Effector memory CD4-positive, alpha-beta T cell (primary cell): ENCODE results near the gene RPS5.
"Not testable (repeated sequence)": the region's sequence is repeated elsewhere in the genome, so short reads cannot be mapped to it uniquely, and the experiment has no call there.

Experiments
- DNase-seq, 3 donors: peaks; one replicate each; pipeline ENCODE4 v3.0.0-alpha.2; 2020
- H3K27ac ChIP-seq: 2 replicates; pipeline ENCODE4 v1.7.0; 2013; ENCODE audit warnings: mild to moderate bottlenecking, low read length, moderate library complexity; ENCODE audit not compliant: insufficient read depth, poor library complexity, severe bottlenecking
- H3K27me3 ChIP-seq: replicated peaks from 2 replicates; pipeline ENCODE4 v1.7.0; 2013; ENCODE audit warnings: mild to moderate bottlenecking, low read length; ENCODE audit not compliant: insufficient read depth, control insufficient read depth, poor library complexity, severe bottlenecking
- H3K36me3 ChIP-seq: 2 replicates; pipeline ENCODE4 v1.7.0; 2013; ENCODE audit warnings: mild to moderate bottlenecking, low read length, moderate library complexity; ENCODE audit not compliant: control insufficient read depth, insufficient read depth
- H3K4me1 ChIP-seq: 2 replicates; pipeline ENCODE4 v1.7.0; 2013; ENCODE audit warnings: low read length, mild to moderate bottlenecking; ENCODE audit not compliant: control insufficient read depth, insufficient read depth, poor library complexity, severe bottlenecking
- H3K4me3 ChIP-seq: 2 replicates; pipeline ENCODE4 v1.7.0; 2013; ENCODE audit warnings: low read length, low read depth, mild to moderate bottlenecking; ENCODE audit not compliant: insufficient read depth, poor library complexity, severe bottlenecking
- H3K9me3 ChIP-seq: 2 replicates; pipeline ENCODE4 v1.7.0; 2013; ENCODE audit warnings: mild to moderate bottlenecking, low read length, moderate library complexity; ENCODE audit not compliant: control insufficient read depth
- total RNA-seq, 3 donors: gene quantifications; one replicate each; lab custom pipeline; 2026; lab: John Stamatoyannopoulos, UW

The RPS5 gene
- total RNA-seq, result 341 to 570 (median 507) reads per million in 3 donors

GRCh38 chr19:58386576-58387337 lies at the start of gene RPS5:
TSS of gene RPS5 (plus strand) at chr19:58387269. CDS start at chr19:58388138, 869 bp downstream.
- peak; percentile 95 for DNase-seq
- peaks cover 11% of the 10 kb centered on the region for H3K36me3 ChIP-seq

GRCh38 chr19:58338336-58338735 lies 48.7 kb upstream of the RPS5 start:
- Histone ChIP-seq H3K9me3 (no peaks in the 10 kb centered on the region), H3K27me3 (no peaks in the 10 kb centered on the region), H3K36me3 (peaks cover 20% of the 10 kb centered on the region), H3K27ac (no peak overlapping the region), H3K4me1 (no peaks in the 10 kb centered on the region), H3K4me3 (no peak overlapping the region)
- no peak for DNase-seq

More at GRCh38 chr19:58386576-58387337, at the start of gene RPS5:
- peak within 1 kb of the TSS; percentile 71 for H3K4me3 ChIP-seq
- H3K27ac ChIP-seq, result peak within 1 kb of the TSS; percentile 98
- H3K9me3 ChIP-seq, result no peaks in the 10 kb centered on the region
- peaks cover 31% of the 10 kb centered on the region for H3K4me1 ChIP-seq
- no peaks in the 10 kb centered on the region for H3K27me3 ChIP-seq

- no peaks in the 10 kb centered on the region for H3K4me1 ChIP-seq
- no peak for DNase-seq
Observed at GRCh38 chr19:58338825-58339558, 48.1 kb upstream of the RPS5 start.

GRCh38 chr19:58345558-58345957 lies 41.5 kb upstream of the RPS5 start:
- no peak for DNase-seq
- Histone ChIP-seq H3K4me3 (no peak overlapping the region), H3K36me3 (no peaks in the 10 kb centered on the region), H3K27me3 (no peaks in the 10 kb centered on the region), H3K27ac (no peak overlapping the region), H3K9me3 (no peaks in the 10 kb centered on the region), H3K4me1 (peaks cover 5% of the 10 kb centered on the region)

More at GRCh38 chr19:58338825-58339558, 48.1 kb upstream of the RPS5 start:
- Histone ChIP-seq H3K4me3 (no peak overlapping the region), H3K27ac (no peak overlapping the region), H3K27me3 (no peaks in the 10 kb centered on the region), H3K9me3 (no peaks in the 10 kb centered on the region), H3K36me3 (peaks cover 20% of the 10 kb centered on the region)

GRCh38 chr19:58346961-58347929 lies 39.8 kb upstream of the RPS5 start:
- H3K4me3 ChIP-seq, result peak overlapping the region; percentile 52
- no peaks in the 10 kb centered on the region for H3K27me3 ChIP-seq
- H3K9me3 ChIP-seq, result no peaks in the 10 kb centered on the region
- peaks cover 5% of the 10 kb centered on the region for H3K4me1 ChIP-seq
- DNase-seq, result peak; percentile 50 to 68 (median 63)
- H3K27ac ChIP-seq, result peak overlapping the region; percentile 64
- no peaks in the 10 kb centered on the region for H3K36me3 ChIP-seq

- not testable (repeated sequence) for DNase-seq, H3K4me1 ChIP-seq, H3K9me3 ChIP-seq, H3K27me3 ChIP-seq, H3K36me3 ChIP-seq
- Histone ChIP-seq H3K27ac (peak overlapping the region; percentile 41), H3K4me3 (peak overlapping the region; percentile 40)
Observed at GRCh38 chr19:58348080-58348479, 39.0 kb upstream of the RPS5 start.

GRCh38 chr19:58349590-58349989 lies 37.5 kb upstream of the RPS5 start:
- Histone ChIP-seq H3K4me3 (no peak overlapping the region), H3K4me1 (peaks cover 5% of the 10 kb centered on the region), H3K27ac (no peak overlapping the region), H3K27me3 (no peaks in the 10 kb centered on the region), H3K36me3 (no peaks in the 10 kb centered on the region), H3K9me3 (no peaks in the 10 kb centered on the region)
- DNase-seq, result no peak

- Histone ChIP-seq H3K27ac (no peak overlapping the region), H3K36me3 (no peaks in the 10 kb centered on the region), H3K4me3 (no peak overlapping the region), H3K27me3 (no peaks in the 10 kb centered on the region), H3K9me3 (no peaks in the 10 kb centered on the region), H3K4me1 (peaks cover 5% of the 10 kb centered on the region)
- DNase-seq, result no peak
Observed at GRCh38 chr19:58350001-58350861, 36.8 kb upstream of the RPS5 start.
